H1 (cell line): Measurements from ENCODE around the gene NPBWR2. TPM values are rescaled to one million over a fixed set of nuclear protein-coding genes. Genes with fewer than 3 reads are reported as not detected.

Experiments used
- CTCF ChIA-PET: fragments of 300-600 bp; sonication (Branson Sonifier 250); formaldehyde crosslinking; loops from one replicate; lab custom pipeline; 2021; ENCODE audit not compliant: partially characterized antibody; lab: Charles Lee
- POLR2A ChIA-PET: fragments of 300-600 bp; sonication (Branson Sonifier 250); formaldehyde crosslinking; loops from one replicate; lab custom pipeline; 2021; ENCODE audit warnings: inconsistent platforms; ENCODE audit not compliant: partially characterized antibody; lab: Charles Lee
- DNase-seq, 2 experiments: peaks; one replicate each; pipeline versions ENCODE4 v3.0.0 to v3.0.0-alpha.2; 2010 to 2022; ENCODE audit warnings: low spot score in 2 of 2, low read depth in 1 of 2, mixed read lengths in 1 of 2
- FAIRE-seq: peaks from 2 replicates; lab custom pipeline; 2011; peaks lifted over from hg19 to GRCh38; lab: Jason Lieb, UNC
- H2AFZ ChIP-seq: 2 replicates; pipeline ENCODE4 v1.8.1; 2012; ENCODE audit warnings: low read length, inconsistent platforms
- H2AK5ac ChIP-seq: 2 replicates; pipeline ENCODE4 v1.6.1; 2013; ENCODE audit warnings: low read depth, low read length
- H2BK120ac ChIP-seq: replicated peaks from 2 replicates; pipeline ENCODE3; 2013; ENCODE audit warnings: low read depth, low read length, inconsistent platforms
- H2BK12ac ChIP-seq: 2 replicates; pipeline ENCODE4 v1.6.1; 2013; ENCODE audit warnings: low read depth, low read length
- H2BK15ac ChIP-seq: 2 replicates; pipeline ENCODE4 v1.6.1; 2013; ENCODE audit warnings: low read length
- H2BK20ac ChIP-seq: 2 replicates; pipeline ENCODE4 v1.6.1; 2013; ENCODE audit warnings: low read length
- H2BK5ac ChIP-seq: 2 replicates; pipeline ENCODE4 v1.6.1; 2013; ENCODE audit warnings: low read depth, low read length
- H3K14ac ChIP-seq: 2 replicates; pipeline ENCODE4 v1.6.1; 2013; ENCODE audit warnings: inconsistent platforms; ENCODE audit not compliant: insufficient read length
- H3K18ac ChIP-seq: 2 replicates; pipeline ENCODE4 v1.6.1; 2013; ENCODE audit warnings: low read length; ENCODE audit errors: extremely low read depth
- H3K23ac ChIP-seq: 2 replicates; pipeline ENCODE4 v1.6.1; 2013; ENCODE audit warnings: inconsistent platforms; ENCODE audit not compliant: insufficient read length
- H3K23me2 ChIP-seq: 2 replicates; pipeline ENCODE4 v1.6.1; 2013; ENCODE audit warnings: low read depth, low read length
- H3K27ac ChIP-seq: 2 replicates; pipeline ENCODE4 v1.6.1; 2011; ENCODE audit warnings: low read depth, low read length, inconsistent platforms
- H3K27me3 ChIP-seq, 4 experiments: replicated peaks in 1 of 4; 1 replicate in 1 of 4; 2 replicates in 3 of 4; pipeline versions ENCODE4 v1.6.1 to v1.8.1; 2011 to 2013; ENCODE audit warnings: low read length in 3 of 4, mild to moderate bottlenecking in 3 of 4, inconsistent platforms in 2 of 4, mixed read lengths in 2 of 4, moderate library complexity in 1 of 4; ENCODE audit not compliant: control insufficient read depth in 3 of 4, insufficient read depth in 3 of 4; ENCODE audit errors: extremely low read depth in 1 of 4
- H3K36me3 ChIP-seq, 4 experiments: 2 replicates each; pipeline versions ENCODE4 v1.6.1 to v1.8.1; 2011 to 2013; ENCODE audit warnings: mild to moderate bottlenecking in 4 of 4, low read length in 3 of 4, moderate library complexity in 2 of 4, control low read depth in 1 of 4, inconsistent platforms in 1 of 4; ENCODE audit not compliant: insufficient read depth in 4 of 4, control insufficient read depth in 2 of 4
- H3K4ac ChIP-seq: replicated peaks from 2 replicates; pipeline ENCODE3; 2013; ENCODE audit warnings: low read length, low read depth, mixed read lengths, inconsistent platforms; ENCODE audit not compliant: insufficient read length
- H3K4me1 ChIP-seq, 4 experiments: replicated peaks in 1 of 4; 1 replicate in 1 of 4; 2 replicates in 3 of 4; pipeline versions ENCODE4 v1.6.1 to v1.8.1; 2011 to 2013; ENCODE audit warnings: low read length in 3 of 4, inconsistent platforms in 2 of 4, mixed read lengths in 1 of 4; ENCODE audit not compliant: insufficient read depth in 4 of 4, control insufficient read depth in 3 of 4
- H3K4me2 ChIP-seq, 2 experiments: 2 replicates each; pipeline versions ENCODE4 v1.6.1 to v1.8.1; 2011 to 2013; ENCODE audit warnings: low read depth in 2 of 2, low read length in 2 of 2, control low read depth in 1 of 2, inconsistent platforms in 1 of 2, mild to moderate bottlenecking in 1 of 2; ENCODE audit not compliant: insufficient read depth in 1 of 2
- H3K4me3 ChIP-seq, 4 experiments: fragments of 200-600, 300-600 bp in 1 of 4; sonication (generic), shearing (Covaris generic), sonication (Bioruptor Twin) in 1 of 4; 2 replicates each; pipeline versions ENCODE4 v1.5.1 to v1.8.1; 2011 to 2016; ENCODE audit warnings: low read length in 4 of 4, low read depth in 3 of 4, control low read depth in 2 of 4, inconsistent platforms in 2 of 4, mild to moderate bottlenecking in 2 of 4, mixed read lengths in 1 of 4, moderate library complexity in 1 of 4; ENCODE audit not compliant: insufficient read depth in 2 of 4; ENCODE audit errors: extremely low read depth in 1 of 4
- H3K56ac ChIP-seq: replicated peaks from 2 replicates; pipeline ENCODE3; 2013; ENCODE audit warnings: low read depth, mild to moderate bottlenecking, mixed read lengths, low read length, inconsistent platforms; ENCODE audit not compliant: insufficient read length
- H3K79me1 ChIP-seq: 2 replicates; pipeline ENCODE4 v1.6.1; 2013; ENCODE audit warnings: low read depth, low read length, control low read depth
- H3K79me2 ChIP-seq, 2 experiments: 2 replicates each; pipeline versions ENCODE4 v1.6.1 to v1.8.1; 2012 to 2013; ENCODE audit warnings: low read length in 2 of 2, mild to moderate bottlenecking in 2 of 2, inconsistent platforms in 1 of 2; ENCODE audit not compliant: insufficient read depth in 2 of 2, control insufficient read depth in 1 of 2
- H3K9ac ChIP-seq, 4 experiments: replicated peaks in 1 of 4; 1 replicate in 1 of 4; 2 replicates in 3 of 4; pipeline versions ENCODE4 v1.6.1 to v1.8.1; 2011 to 2013; ENCODE audit warnings: low read depth in 3 of 4, low read length in 3 of 4, control low read depth in 2 of 4, mild to moderate bottlenecking in 2 of 4, moderate library complexity in 2 of 4, inconsistent platforms in 1 of 4; ENCODE audit errors: extremely low read depth in 1 of 4
- H3K9me3 ChIP-seq, 2 experiments: 2 replicates each; pipeline versions ENCODE4 v1.6.1 to v1.8.1; 2012 to 2013; ENCODE audit warnings: mild to moderate bottlenecking in 2 of 2, moderate library complexity in 2 of 2, control low read depth in 1 of 2, inconsistent platforms in 1 of 2, low read depth in 1 of 2, low read length in 1 of 2, mixed read lengths in 1 of 2; ENCODE audit not compliant: insufficient read depth in 2 of 2
- H4K20me1 ChIP-seq, 2 experiments: replicated peaks in 1 of 2; 2 replicates each; pipeline versions ENCODE3 to v1.8.1; 2011 to 2013; ENCODE audit warnings: inconsistent platforms in 2 of 2, low read length in 2 of 2, mild to moderate bottlenecking in 1 of 2; ENCODE audit not compliant: insufficient read depth in 2 of 2, control insufficient read depth in 1 of 2
- H4K5ac ChIP-seq: 2 replicates; pipeline ENCODE4 v1.6.1; 2013; ENCODE audit warnings: low read length, low read depth, mixed read lengths, inconsistent platforms; ENCODE audit not compliant: insufficient read length
- H4K8ac ChIP-seq: 2 replicates; pipeline ENCODE4 v1.8.0; 2013; ENCODE audit warnings: mild to moderate bottlenecking, moderate library complexity, low read length, inconsistent platforms; ENCODE audit not compliant: insufficient read depth; ENCODE audit errors: extremely low read depth
- H4K91ac ChIP-seq: replicated peaks from 2 replicates; pipeline ENCODE3; 2013; ENCODE audit warnings: low read length, mixed read lengths, inconsistent platforms; ENCODE audit not compliant: insufficient read length
- BACH1 ChIP-seq: IDR thresholded peaks from 2 replicates; pipeline ENCODE4 v1.6.1; 2012; ENCODE audit warnings: low read length, improper control_type of control experiment
- GABPA ChIP-seq: IDR thresholded peaks from 2 replicates; pipeline ENCODE4 v1.6.1; 2011; ENCODE audit warnings: mild to moderate bottlenecking, low read length, moderate library complexity, borderline replicate concordance; ENCODE audit not compliant: insufficient read depth
- TAF1 ChIP-seq: IDR thresholded peaks from 2 replicates; pipeline ENCODE4 v1.6.1; 2011; ENCODE audit warnings: mild to moderate bottlenecking, low read depth, low read length
- whole genome bisulfite sequencing, 2 experiments: shearing (Covaris generic) in 1 of 2; methylation state at CpG; one replicate each; pipeline versions ENCODE4 v1.1.6 to v1.1.7; 2013 to 2015; ENCODE audit warnings: low lambda C conversion rate in 2 of 2, mixed read lengths in 2 of 2, inconsistent platforms in 1 of 2, low coverage in 1 of 2, missing lambda C conversion rate in 1 of 2; ENCODE audit not compliant: insufficient replicate concordance in 2 of 2, insufficient coverage in 1 of 2, insufficient read length in 1 of 2; ENCODE audit errors: extremely low coverage in 1 of 2, missing lambda C conversion rate in 1 of 2; 5-methylcytosine and 5-hydroxymethylcytosine counted together
- polyA plus RNA-seq, 7 experiments: library from polyadenylated mRNA; depleted of rRNA in 3 of 7; stranded (reverse) in 5 of 7; unstranded in 2 of 7; fragments of >200 nt in 5 of 7; fragments of 200-250 nt in 2 of 7; gene quantifications; 1 replicate in 5 of 7; 2 replicates in 1 of 7; 4 replicates in 1 of 7; pipeline versions ENCODE4 v1.2.1 to v1.2.3, GENCODE V29; 2011 to 2013; ENCODE audit warnings: missing spikeins in 2 of 7, mixed read lengths in 2 of 7
- total RNA-seq: library from RNA; stranded (reverse); fragmentation: NEBNext Ultra II Directional; extraction: Animal tissue kit (Norgen Biotek cat#: 25700); gene quantifications from 2 replicates; pipeline ENCODE4 v1.2.1, GENCODE V29; 2021

The NPBWR2 gene
- total and polyA plus RNA-seq, 2 of the 8 experiments (the other 6 are each of a cell fraction or from before 2014, with no cell fraction given): not detected

- Histone ChIP-seq H3K14ac (no peak overlapping the region), H3K27ac (no peak overlapping the region), H2AFZ (no peak overlapping the region), H3K4me2 (no peak overlapping the region), H3K27me3 (peaks cover 2 to 19% (median 18%) of the 10 kb centered on the region in 4 experiments), H4K8ac (no peak overlapping the region), H2BK20ac (no peak overlapping the region), H2BK5ac (no peak overlapping the region), H4K91ac (no peak overlapping the region), H3K18ac (no peak overlapping the region), H3K9ac (no peak overlapping the region), H2AK5ac (no peak overlapping the region), H3K4me3 (no peak overlapping the region), H3K79me1 (no peaks in the 10 kb centered on the region; the same call in 1 of the 2 replicates), H3K4ac (no peak overlapping the region), H2BK12ac (no peak overlapping the region), H3K23ac (no peak overlapping the region), H3K36me3 (no peaks in the 10 kb centered on the region), H3K56ac (no peak overlapping the region), H4K20me1 (peaks cover 3 to 4% of the 10 kb centered on the region in 2 experiments), H2BK120ac (no peak overlapping the region), H2BK15ac (no peak overlapping the region), H3K9me3 (no peaks in the 10 kb centered on the region), H3K23me2 (peaks cover 2% of the 10 kb centered on the region; the same call in 1 of the 2 replicates), H3K4me1 (peaks cover 0 to 8% (median 3%) of the 10 kb centered on the region in 4 experiments; a peak in 3 of 7 replicates), H4K5ac (no peak overlapping the region), H3K79me2 (no peaks in the 10 kb centered on the region)
- DNase-seq (peak in 1 of 2 experiments; percentile 43), FAIRE-seq (no peak)
- ChIA-PET POLR2A (no interaction called here), CTCF (interaction anchor here (0.8 to 6.4 kb wide), 3 partner anchors 10 to 16 kb away, joined by 3 to 59 read pairs (median 4); no protein-coding TSS in a partner anchor)
- TF ChIP-seq TAF1: no peak
- TF ChIP-seq GABPA: no peak
- TF ChIP-seq BACH1: no peak
- WGBS, 2 experiments: 92% methylated on average over 36 of the region's 39 CpGs; no CpG with 5 or more reads in 1 of the 2 experiments
Observed at GRCh38 chr20:64105846-64106434, 1.4 kb downstream of the NPBWR2 start.
